Suprapubic skin (tissue), 4 donors: ENCODE measurements around the gene STK38L. TPM values are rescaled to one million over a fixed set of nuclear protein-coding genes. Genes with fewer than 3 reads are reported as not detected.

ENCODE experiments used
- DNase-seq, 2 donors: peaks; one replicate each; pipeline ENCODE4 v3.0.0-alpha.2; 2019; ENCODE audit warnings: low spot score in 2 of 2
- H3K27ac ChIP-seq: fragments of 200-600 bp; sonication (generic); one replicate; pipeline ENCODE4 v1.5.1; 2019
- H3K27me3 ChIP-seq: fragments of 200-600 bp; sonication (generic); one replicate; pipeline ENCODE4 v1.5.1; 2019
- H3K36me3 ChIP-seq: fragments of 200-600 bp; sonication (generic); one replicate; pipeline ENCODE4 v1.5.1; 2019
- H3K4me1 ChIP-seq: fragments of 200-600 bp; sonication (generic); one replicate; pipeline ENCODE4 v1.5.1; 2019
- H3K4me3 ChIP-seq: fragments of 200-600 bp; sonication (generic); one replicate; pipeline ENCODE4 v1.5.1; 2019; ENCODE audit warnings: mild to moderate bottlenecking
- H3K9me3 ChIP-seq: fragments of 200-600 bp; sonication (generic); one replicate; pipeline ENCODE4 v1.5.1; 2019
- CTCF ChIP-seq, 2 donors: fragments of 200-600 bp in 1 of 2; fragments of 450-650 bp in 1 of 2; sonication (generic) in 1 of 2; IDR thresholded peaks; one replicate each; pipeline ENCODE4 v1.5.1; 2016 to 2019; ENCODE audit warnings: antibody characterized with exemption in 2 of 2, mild to moderate bottlenecking in 1 of 2, moderate library complexity in 1 of 2
- EP300 ChIP-seq: sonication (generic); formaldehyde crosslinking; IDR thresholded peaks from one replicate; pipeline ENCODE4 v1.6.1; 2017; ENCODE audit warnings: antibody characterized with exemption
- POLR2A ChIP-seq, 2 donors: fragments of 450-650 bp; IDR thresholded peaks; one replicate each; pipeline ENCODE4 v1.6.1; 2017; ENCODE audit warnings: antibody characterized with exemption in 2 of 2, mild to moderate bottlenecking in 2 of 2, moderate library complexity in 2 of 2
- POLR2AphosphoS5 ChIP-seq, 3 donors: sonication (generic); formaldehyde crosslinking; IDR thresholded peaks; one replicate each; pipeline ENCODE4 v1.6.1; 2017; ENCODE audit warnings: antibody characterized with exemption in 3 of 3
- WGBS: methylation state at CpG from one replicate; pipeline ENCODE4 v1.1.5; 2018; 5-methylcytosine and 5-hydroxymethylcytosine counted together
- total RNA-seq, 4 donors: library from RNA; depleted of rRNA; stranded (reverse); fragments of >200 nt; gene quantifications; one replicate each; pipeline ENCODE4 v1.1.0, GENCODE V29; 2016

The STK38L gene
- total RNA-seq, 4 donors from 2014 or later, result 16.5 to 28.7 (median 19.6) TPM

GRCh38 chr12:27246141-27246540 is 2.1 kb downstream of the STK38L start:
- Histone ChIP-seq H3K27me3 (no peaks in the 10 kb centered on the region), H3K9me3 (no peaks in the 10 kb centered on the region), H3K4me1 (peaks cover 19% of the 10 kb centered on the region), H3K4me3 (no peak overlapping the region), H3K36me3 (no peaks in the 10 kb centered on the region), H3K27ac (no peak overlapping the region)
- TF ChIP-seq POLR2AphosphoS5 (IDR thresholded peaks at IDR 0.05) (no peak), CTCF (IDR thresholded peaks at IDR 0.05) (no peak), POLR2A (IDR thresholded peaks at IDR 0.05) (no peak), EP300 (no peak)
- DNase-seq, result no peak
- WGBS, result 80% methylated on average over 2 of the region's 2 CpGs

GRCh38 chr12:27246774-27247173 is 2.7 kb downstream of the STK38L start:
- no peaks in the 10 kb centered on the region for H3K36me3 ChIP-seq
- no peak overlapping the region for H3K27ac ChIP-seq
- no peaks in the 10 kb centered on the region for H3K27me3 ChIP-seq
- DNase-seq, result no peak
- 51% methylated on average over 5 of the region's 5 CpGs for WGBS
- no peak overlapping the region for H3K4me3 ChIP-seq
- no peaks in the 10 kb centered on the region for H3K9me3 ChIP-seq
- no peak for TF ChIP-seq POLR2A (IDR thresholded peaks at IDR 0.05)
- TF ChIP-seq EP300, result no peak
- TF ChIP-seq POLR2AphosphoS5 (IDR thresholded peaks at IDR 0.05), result no peak
- TF ChIP-seq CTCF (IDR thresholded peaks at IDR 0.05), result no peak
- peaks cover 19% of the 10 kb centered on the region for H3K4me1 ChIP-seq

DNA sequence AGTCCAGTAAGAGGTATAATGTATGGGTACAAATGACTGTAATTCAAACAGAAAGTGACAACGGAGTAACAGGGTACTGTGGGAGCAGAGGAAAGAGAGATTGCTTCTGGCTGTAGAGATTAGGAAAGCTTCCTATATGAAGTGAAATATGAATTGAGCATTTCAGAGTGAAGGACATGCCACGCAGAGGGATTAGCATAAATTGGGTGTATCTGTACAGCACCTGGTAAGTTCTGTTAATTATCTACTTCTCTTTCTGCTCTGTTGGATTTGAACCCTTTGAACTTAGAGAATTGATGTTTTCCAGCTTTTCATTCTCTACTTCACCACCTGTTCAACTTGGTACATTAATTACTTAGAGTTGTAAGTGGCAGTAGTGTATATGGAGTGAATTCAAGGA is 8.8 kb downstream of the STK38L start:
- H3K36me3 ChIP-seq, result no peaks in the 10 kb centered on the region
- 79% methylated on average over 2 of the region's 2 CpGs for WGBS
- H3K27ac ChIP-seq, result no peak overlapping the region
- H3K27me3 ChIP-seq, result no peaks in the 10 kb centered on the region
- no peak for TF ChIP-seq CTCF (IDR thresholded peaks at IDR 0.05)
- no peak for TF ChIP-seq POLR2AphosphoS5 (IDR thresholded peaks at IDR 0.05)
- no peak for TF ChIP-seq EP300
- TF ChIP-seq POLR2A (IDR thresholded peaks at IDR 0.05), result no peak
- no peak overlapping the region for H3K4me3 ChIP-seq
- no peaks in the 10 kb centered on the region for H3K4me1 ChIP-seq
- H3K9me3 ChIP-seq, result no peaks in the 10 kb centered on the region
- DNase-seq, result no peak

GRCh38 chr12:27253347-27253746 is 9.3 kb downstream of the STK38L start:
- WGBS, result 92% methylated on average over 2 of the region's 2 CpGs
- DNase-seq, result no peak
- H3K36me3 ChIP-seq, result no peaks in the 10 kb centered on the region
- no peak overlapping the region for H3K27ac ChIP-seq
- TF ChIP-seq POLR2A (IDR thresholded peaks at IDR 0.05) (no peak), CTCF (IDR thresholded peaks at IDR 0.05) (no peak), POLR2AphosphoS5 (IDR thresholded peaks at IDR 0.05) (no peak), EP300 (no peak)
- H3K4me1 ChIP-seq, result no peaks in the 10 kb centered on the region
- no peaks in the 10 kb centered on the region for H3K27me3 ChIP-seq
- no peaks in the 10 kb centered on the region for H3K9me3 ChIP-seq
- no peak overlapping the region for H3K4me3 ChIP-seq

GRCh38 chr12:27255806-27256205 is 11.7 kb downstream of the STK38L start:
- Histone ChIP-seq H3K27me3 (no peaks in the 10 kb centered on the region), H3K36me3 (no peaks in the 10 kb centered on the region), H3K27ac (no peak overlapping the region), H3K4me3 (no peak overlapping the region), H3K4me1 (peaks cover 8% of the 10 kb centered on the region), H3K9me3 (no peaks in the 10 kb centered on the region)
- 93% methylated on average over 3 of the region's 3 CpGs for WGBS
- DNase-seq, result no peak
- TF ChIP-seq POLR2AphosphoS5 (IDR thresholded peaks at IDR 0.05), result no peak
- TF ChIP-seq CTCF (IDR thresholded peaks at IDR 0.05), result no peak
- no peak for TF ChIP-seq EP300
- TF ChIP-seq POLR2A (IDR thresholded peaks at IDR 0.05), result no peak
